ENCODE measurements around the gene P2RY11. TPM values are rescaled to one million over a fixed set of nuclear protein-coding genes. Genes with fewer than 3 reads are reported as not detected.

The P2RY11 gene
- total RNA-seq, 2 donors from 2014 or later = 65.4 to 73.9 TPM

- Mint-ChIP-seq H3K9me3 (no peaks in the 10 kb centered on the region), H3K27ac (peak overlapping the region; percentile 38), H3K4me3 (peak overlapping the region; percentile 87 to 89), H3K4me1 (ENCODE audit: low read depth) (peaks cover 14% of the 10 kb centered on the region), H3K36me3 (ENCODE audit: insufficient read depth in 2 of 2) (peaks cover 1 to 2% of the 10 kb centered on the region in 2 donors), H3K27me3 (ENCODE audit: low read depth) (no peaks in the 10 kb centered on the region)
- ATAC-seq (replicated peaks in 1 of 2) (peak in 1 of 2 donors; percentile 35), DNase-seq (peak; percentile 53 to 55)
These were observed 24.8 kb upstream of the P2RY11 start for GRCh38 chr19:10086591-10087192.

GRCh38 chr19:10087296-10088061 is 24.0 kb upstream of the P2RY11 start:
- H3K27ac Mint-ChIP-seq = peak overlapping the region; percentile 11
- H3K9me3 Mint-ChIP-seq = no peaks in the 10 kb centered on the region
- H3K4me1 Mint-ChIP-seq (ENCODE audit: low read depth) = peaks cover 14% of the 10 kb centered on the region
- peaks cover 2 to 4% of the 10 kb centered on the region in 2 donors for H3K36me3 Mint-ChIP-seq (ENCODE audit: insufficient read depth in 2 of 2)
- DNase-seq (no peak), ATAC-seq (replicated peaks in 1 of 2) (no peak)
- peak overlapping the region; percentile 87 to 89 for H3K4me3 Mint-ChIP-seq
- H3K27me3 Mint-ChIP-seq (ENCODE audit: low read depth) = no peaks in the 10 kb centered on the region

- H3K4me3 Mint-ChIP-seq = no peak overlapping the region
- H3K27ac Mint-ChIP-seq = peak overlapping the region; percentile 29
- no peak for ATAC-seq (replicated peaks in 1 of 2)
- peaks cover 7 to 11% of the 10 kb centered on the region in 2 donors for H3K36me3 Mint-ChIP-seq (ENCODE audit: insufficient read depth in 2 of 2)
- no peaks in the 10 kb centered on the region for H3K9me3 Mint-ChIP-seq
- no peaks in the 10 kb centered on the region for H3K27me3 Mint-ChIP-seq (ENCODE audit: low read depth)
- peaks cover 14% of the 10 kb centered on the region for H3K4me1 Mint-ChIP-seq (ENCODE audit: low read depth)
- no peak for DNase-seq
These were observed 22.4 kb upstream of the P2RY11 start for GRCh38 chr19:10088949-10089554.

- Mint-ChIP-seq H3K9me3 (no peaks in the 10 kb centered on the region), H3K4me3 (no peak overlapping the region), H3K27me3 (ENCODE audit: low read depth) (no peaks in the 10 kb centered on the region), H3K36me3 (ENCODE audit: insufficient read depth in 2 of 2) (peaks cover 7 to 12% of the 10 kb centered on the region in 2 donors), H3K27ac (no peak overlapping the region), H3K4me1 (ENCODE audit: low read depth) (peaks cover 14% of the 10 kb centered on the region)
- DNase-seq = no peak
- ATAC-seq (replicated peaks in 1 of 2) = no peak
These were observed 21.6 kb upstream of the P2RY11 start for GRCh38 chr19:10089801-10090375.

- Mint-ChIP-seq H3K4me1 (ENCODE audit: low read depth) (peaks cover 10% of the 10 kb centered on the region), H3K27ac (no peak overlapping the region), H3K4me3 (no peak overlapping the region), H3K9me3 (no peaks in the 10 kb centered on the region), H3K27me3 (ENCODE audit: low read depth) (no peaks in the 10 kb centered on the region), H3K36me3 (ENCODE audit: insufficient read depth in 2 of 2) (peaks cover 7 to 12% of the 10 kb centered on the region in 2 donors)
- ATAC-seq (replicated peaks in 1 of 2) = no peak
- DNase-seq = no peak
These were observed 20.2 kb upstream of the P2RY11 start for GRCh38 chr19:10091370-10091687.

- DNase-seq = no peak
- no peaks in the 10 kb centered on the region for H3K27me3 Mint-ChIP-seq (ENCODE audit: low read depth)
- H3K27ac Mint-ChIP-seq = no peak overlapping the region
- no peaks in the 10 kb centered on the region for H3K9me3 Mint-ChIP-seq
- H3K4me3 Mint-ChIP-seq = no peak overlapping the region
- ATAC-seq (replicated peaks in 1 of 2) = no peak
- H3K4me1 Mint-ChIP-seq (ENCODE audit: low read depth) = peaks cover 15% of the 10 kb centered on the region
- H3K36me3 Mint-ChIP-seq (ENCODE audit: insufficient read depth in 2 of 2) = peaks cover 7 to 12% of the 10 kb centered on the region in 2 donors
These were observed 19.4 kb upstream of the P2RY11 start for GRCh38 chr19:10091895-10092641.

GRCh38 chr19:10092648-10093294 is 18.7 kb upstream of the P2RY11 start:
- no peaks in the 10 kb centered on the region for H3K27me3 Mint-ChIP-seq (ENCODE audit: low read depth)
- H3K27ac Mint-ChIP-seq = peak overlapping the region; percentile 17
- ATAC-seq (replicated peaks in 1 of 2) = no peak

GRCh38 chr19:10093295-10094186 is 18.0 kb upstream of the P2RY11 start:
- Mint-ChIP-seq H3K4me1 (ENCODE audit: low read depth) (peaks cover 14% of the 10 kb centered on the region), H3K4me3 (no peak overlapping the region), H3K36me3 (ENCODE audit: insufficient read depth in 2 of 2) (peaks cover 5 to 11% of the 10 kb centered on the region in 2 donors), H3K9me3 (no peaks in the 10 kb centered on the region), H3K27me3 (ENCODE audit: low read depth) (no peaks in the 10 kb centered on the region), H3K27ac (peak overlapping the region; percentile 35)
- no peak for ATAC-seq (replicated peaks in 1 of 2)
- no peak for DNase-seq

More at GRCh38 chr19:10092648-10093294, 18.7 kb upstream of the P2RY11 start:
- DNase-seq = no peak
- H3K36me3 Mint-ChIP-seq (ENCODE audit: insufficient read depth in 2 of 2) = peaks cover 5 to 11% of the 10 kb centered on the region in 2 donors
- no peak overlapping the region for H3K4me3 Mint-ChIP-seq
- peaks cover 11% of the 10 kb centered on the region for H3K4me1 Mint-ChIP-seq (ENCODE audit: low read depth)
- H3K9me3 Mint-ChIP-seq = no peaks in the 10 kb centered on the region

- Mint-ChIP-seq H3K4me1 (ENCODE audit: low read depth) (peaks cover 30% of the 10 kb centered on the region), H3K4me3 (peak overlapping the region; percentile 25 to 60), H3K36me3 (ENCODE audit: insufficient read depth in 2 of 2) (peaks cover 5 to 11% of the 10 kb centered on the region in 2 donors), H3K27ac (peak overlapping the region; percentile 96), H3K9me3 (no peaks in the 10 kb centered on the region), H3K27me3 (ENCODE audit: low read depth) (no peaks in the 10 kb centered on the region)
- DNase-seq (no peak), ATAC-seq (replicated peaks in 1 of 2) (no peak)
These were observed 15.9 kb upstream of the P2RY11 start for GRCh38 chr19:10095622-10095947.

GRCh38 chr19:10095948-10096614 is 15.4 kb upstream of the P2RY11 start:
- no peaks in the 10 kb centered on the region for H3K27me3 Mint-ChIP-seq (ENCODE audit: low read depth)
- H3K4me1 Mint-ChIP-seq (ENCODE audit: low read depth) = peaks cover 35% of the 10 kb centered on the region
- peak; percentile 94 to 95 for ATAC-seq (replicated peaks in 1 of 2)
- no peaks in the 10 kb centered on the region for H3K9me3 Mint-ChIP-seq
- peak; percentile 89 to 96 for DNase-seq
- H3K4me3 Mint-ChIP-seq = peak overlapping the region; percentile 76 to 87
- no peak overlapping the region for H3K27ac Mint-ChIP-seq
- peaks cover 5 to 11% of the 10 kb centered on the region in 2 donors for H3K36me3 Mint-ChIP-seq (ENCODE audit: insufficient read depth in 2 of 2)

GRCh38 chr19:10096615-10096963 is 14.9 kb upstream of the P2RY11 start:
- Mint-ChIP-seq H3K9me3 (no peaks in the 10 kb centered on the region), H3K27ac (peak overlapping the region; percentile 42), H3K4me3 (peak overlapping the region; percentile 76 to 87), H3K4me1 (ENCODE audit: low read depth) (peaks cover 40% of the 10 kb centered on the region), H3K36me3 (ENCODE audit: insufficient read depth in 2 of 2) (peaks cover 5 to 11% of the 10 kb centered on the region in 2 donors), H3K27me3 (ENCODE audit: low read depth) (no peaks in the 10 kb centered on the region)
- no peak for DNase-seq
- no peak for ATAC-seq (replicated peaks in 1 of 2)

All from activated T-cell treated with anti-CD3 and anti-CD28 coated beads, Interleukin-2, amount 50 U/mL, for 72 hours (primary cell).